ENCODE data around the gene TIA1.
"Not testable (repeated sequence)": the region's sequence is repeated elsewhere in the genome, so short reads cannot be mapped to it uniquely, and the experiment has no call there.

The TIA1 gene

DNA sequence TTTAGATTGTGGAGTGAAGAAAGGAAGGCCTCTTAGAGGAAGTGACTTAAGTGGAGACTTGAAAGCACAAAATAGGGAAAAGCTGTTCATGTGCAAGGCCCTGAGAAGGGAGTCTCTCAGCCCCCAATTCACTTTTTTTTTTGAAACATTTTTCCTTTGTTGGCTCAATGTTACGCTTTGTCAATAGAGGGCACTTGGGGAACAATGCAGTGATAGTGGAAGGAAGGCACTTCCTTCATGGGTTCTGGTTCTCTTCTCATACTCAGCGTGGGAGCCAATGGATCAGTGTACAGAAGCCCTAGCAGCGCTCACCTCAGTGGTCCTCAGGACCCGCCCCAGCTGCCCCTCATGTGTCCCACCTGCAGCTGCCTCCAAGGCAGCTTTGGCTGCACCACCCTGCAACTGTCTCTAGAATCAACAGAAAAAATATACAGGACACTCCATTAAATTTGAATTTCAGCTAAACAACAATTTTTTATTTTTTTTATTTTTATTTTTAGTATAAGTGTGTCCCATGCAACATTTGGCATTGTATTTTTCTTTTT, 49.0 kb downstream of the TIA1 start:
- TF ChIP-seq, protein P1, sequence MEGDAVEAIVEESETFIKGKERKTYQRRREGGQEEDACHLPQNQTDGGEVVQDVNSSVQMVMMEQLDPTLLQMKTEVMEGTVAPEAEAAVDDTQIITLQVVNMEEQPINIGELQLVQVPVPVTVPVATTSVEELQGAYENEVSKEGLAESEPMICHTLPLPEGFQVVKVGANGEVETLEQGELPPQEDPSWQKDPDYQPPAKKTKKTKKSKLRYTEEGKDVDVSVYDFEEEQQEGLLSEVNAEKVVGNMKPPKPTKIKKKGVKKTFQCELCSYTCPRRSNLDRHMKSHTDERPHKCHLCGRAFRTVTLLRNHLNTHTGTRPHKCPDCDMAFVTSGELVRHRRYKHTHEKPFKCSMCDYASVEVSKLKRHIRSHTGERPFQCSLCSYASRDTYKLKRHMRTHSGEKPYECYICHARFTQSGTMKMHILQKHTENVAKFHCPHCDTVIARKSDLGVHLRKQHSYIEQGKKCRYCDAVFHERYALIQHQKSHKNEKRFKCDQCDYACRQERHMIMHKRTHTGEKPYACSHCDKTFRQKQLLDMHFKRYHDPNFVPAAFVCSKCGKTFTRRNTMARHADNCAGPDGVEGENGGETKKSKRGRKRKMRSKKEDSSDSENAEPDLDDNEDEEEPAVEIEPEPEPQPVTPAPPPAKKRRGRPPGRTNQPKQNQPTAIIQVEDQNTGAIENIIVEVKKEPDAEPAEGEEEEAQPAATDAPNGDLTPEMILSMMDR (IDR thresholded peaks at IDR 0.05; ENCODE audit: borderline replicate concordance, insufficient read depth, low read depth, low read length): no peak
- H3K4me3 ChIP-seq (ENCODE audit: low read depth, low read length): no peak overlapping the region

DNA sequence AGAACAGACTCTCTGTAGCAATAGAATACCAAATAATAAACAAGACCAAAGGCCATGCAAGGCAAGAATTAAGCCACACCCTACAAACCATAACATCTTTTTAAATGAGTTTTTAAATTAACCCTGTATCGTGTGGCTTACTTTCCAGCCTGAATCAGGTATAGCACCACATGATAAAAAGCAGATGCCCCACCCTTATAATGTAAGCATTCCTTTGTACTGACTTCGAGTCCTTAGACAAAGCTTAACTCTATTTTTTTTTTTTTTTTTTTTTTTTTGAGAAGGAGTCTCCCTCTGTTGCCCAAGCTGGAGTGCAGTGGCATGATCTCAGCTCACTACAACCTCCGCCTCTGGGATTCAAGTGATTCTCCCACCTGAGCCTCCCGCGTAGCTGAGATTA, 55.9 kb downstream of the TIA1 start:
- TF ChIP-seq, protein P1 (IDR thresholded peaks at IDR 0.05; ENCODE audit: borderline replicate concordance, insufficient read depth, low read depth, low read length): no peak
- H3K4me3 ChIP-seq (ENCODE audit: low read depth, low read length): no peak overlapping the region

- H3K4me3 ChIP-seq (ENCODE audit: low read depth, low read length): peak overlapping the region; percentile 31
- TF ChIP-seq, protein P1 (IDR thresholded peaks at IDR 0.05; ENCODE audit: borderline replicate concordance, insufficient read depth, low read depth, low read length): no peak
Measured at GRCh38 chr2:70191244-70191735, 57.1 kb downstream of the TIA1 start.

GRCh38 chr2:70190418-70191243, 57.8 kb downstream of the TIA1 start, which contains the start of gene C2orf42:
Gene C2orf42, minus strand, starts transcription at chr2:70191019. Its CDS starts 9,034 bp downstream, at chr2:70181985.
- peak within 1 kb of the TSS; percentile 64 for H3K4me3 ChIP-seq (ENCODE audit: low read depth, low read length)
- TF ChIP-seq, protein P1 (IDR thresholded peaks at IDR 0.05; ENCODE audit: borderline replicate concordance, insufficient read depth, low read depth, low read length): peak; percentile 16; the same call in 1 of the 2 replicates

DNA sequence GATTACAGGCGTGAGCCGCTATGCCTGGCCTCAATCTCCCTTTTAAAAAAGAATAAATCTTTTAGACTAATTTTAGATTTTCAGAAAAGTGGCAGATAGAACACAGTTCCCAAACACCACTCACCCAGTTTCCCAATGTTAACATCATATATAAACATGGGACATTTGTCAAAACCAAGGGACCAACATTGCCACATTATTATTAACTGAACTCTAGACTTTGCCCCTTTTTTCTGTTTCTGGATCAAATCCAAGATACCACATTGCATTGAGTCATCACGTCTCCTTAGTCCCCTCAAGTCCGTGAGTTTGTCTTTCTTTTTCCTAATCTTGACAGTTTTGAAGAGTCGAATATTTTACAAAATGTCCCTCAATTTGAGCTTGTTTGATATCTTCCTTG, 60.0 kb downstream of the TIA1 start:
- TF ChIP-seq, protein P1 (IDR thresholded peaks at IDR 0.05; ENCODE audit: borderline replicate concordance, insufficient read depth, low read depth, low read length): no peak
- H3K4me3 ChIP-seq (ENCODE audit: low read depth, low read length): no peak overlapping the region

DNA sequence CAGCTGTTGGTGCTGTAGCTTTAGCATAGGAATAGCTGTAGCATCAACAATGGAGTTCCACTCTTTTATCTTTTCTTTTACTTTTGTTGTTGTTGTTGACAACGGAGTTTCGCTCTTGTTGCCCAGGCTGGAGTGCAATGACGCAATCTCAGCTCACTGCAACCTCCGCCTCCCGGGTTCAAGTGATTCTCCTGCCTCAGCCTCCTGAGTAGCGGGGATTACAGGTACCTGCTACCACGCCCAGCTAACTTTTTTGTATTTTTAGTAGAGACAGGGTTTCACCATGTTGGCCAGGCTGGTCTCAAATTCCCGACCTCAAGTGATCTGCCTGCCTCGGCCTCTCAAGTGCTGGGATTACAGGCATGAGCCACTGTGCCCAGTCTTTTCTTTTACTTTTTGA, 61.3 kb downstream of the TIA1 start:
- not testable (repeated sequence) for H3K4me3 ChIP-seq (ENCODE audit: low read depth, low read length)

GRCh38 chr2:70182689-70183088, 65.7 kb downstream of the TIA1 start:
- no peak overlapping the region for H3K4me3 ChIP-seq (ENCODE audit: low read depth, low read length)
- TF ChIP-seq, protein P1 (IDR thresholded peaks at IDR 0.05; ENCODE audit: borderline replicate concordance, insufficient read depth, low read depth, low read length): no peak

Measured in GM12875 (cell line).